H1 (cell line): Measurements from ENCODE around the gene DCBLD1.

Experiments used
- CBX8 ChIP-seq: fragments of 300-800, 300-1000 bp; sonication (generic); IDR thresholded peaks from 2 replicates; pipeline ENCODE4 v1.7.1; 2016; ENCODE audit warnings: low read depth, low read length, borderline replicate concordance
- CTBP2 ChIP-seq: IDR thresholded peaks from 2 replicates; pipeline ENCODE4 v1.7.0; 2011; ENCODE audit warnings: borderline replicate concordance, mild to moderate bottlenecking, moderate library complexity, mixed read lengths, low read length; ENCODE audit not compliant: insufficient read depth, insufficient read length
- EP300 ChIP-seq, 2 experiments: IDR thresholded peaks; 1 replicate in 1 of 2; 2 replicates in 1 of 2; pipeline ENCODE4 v1.6.1; 2011 to 2012; ENCODE audit warnings: low read depth in 2 of 2, low read length in 2 of 2, mild to moderate bottlenecking in 2 of 2, borderline replicate concordance in 1 of 2, inconsistent platforms in 1 of 2, moderate library complexity in 1 of 2
- EZH2 ChIP-seq: fragments of 200-600 bp; sonication (generic); IDR thresholded peaks from 2 replicates; pipeline ENCODE4 v1.7.1; 2012; ENCODE audit warnings: low read depth, mild to moderate bottlenecking, moderate library complexity, low read length, inconsistent platforms; ENCODE audit not compliant: severe bottlenecking
- NRF1 ChIP-seq: IDR thresholded peaks from 2 replicates; pipeline ENCODE4 v1.6.1; 2011; ENCODE audit warnings: mild to moderate bottlenecking, low read depth, low read length, improper control_type of control experiment
- POLR2A ChIP-seq, 2 experiments: IDR thresholded peaks; 1 replicate in 1 of 2; 2 replicates in 1 of 2; pipeline ENCODE4 v1.6.1; 2011; ENCODE audit warnings: low read depth in 2 of 2, low read length in 2 of 2, mild to moderate bottlenecking in 2 of 2; ENCODE audit errors: control extremely low read depth in 1 of 2
- RAD21 ChIP-seq, 2 experiments: IDR thresholded peaks in 1 of 2; conservative IDR thresholded peaks in 1 of 2; 2 replicates each; pipeline ENCODE4 v1.6.1; 2011; ENCODE audit warnings: low read depth in 2 of 2, low read length in 2 of 2, improper control_type of control experiment in 1 of 2, inconsistent platforms in 1 of 2, mild to moderate bottlenecking in 1 of 2, moderate library complexity in 1 of 2
- SP1 ChIP-seq: IDR thresholded peaks from 2 replicates; pipeline ENCODE4 v1.6.1; 2011; ENCODE audit warnings: low read depth, low read length
- ZNF274 ChIP-seq: IDR thresholded peaks from 2 replicates; pipeline ENCODE4 v1.7.0; 2012; ENCODE audit warnings: low read length, borderline replicate concordance; ENCODE audit errors: extremely low read depth
- TF ChIP-seq, protein P1 (sequence below), 3 experiments: IDR thresholded peaks; 1 replicate in 2 of 3; 2 replicates in 1 of 3; pipeline versions ENCODE4 v1.5.1 to v1.6.1; 2011; ENCODE audit warnings: low read length in 3 of 3, mild to moderate bottlenecking in 3 of 3, inconsistent platforms in 2 of 3, low read depth in 1 of 3, moderate library complexity in 1 of 3; ENCODE audit not compliant: insufficient read depth in 1 of 3; ENCODE audit errors: control extremely low read depth in 1 of 3
- TF ChIP-seq, protein P2 (sequence below): IDR thresholded peaks from 2 replicates; pipeline ENCODE4 v1.6.1; 2011; ENCODE audit warnings: low read length, improper control_type of control experiment

DNA sequence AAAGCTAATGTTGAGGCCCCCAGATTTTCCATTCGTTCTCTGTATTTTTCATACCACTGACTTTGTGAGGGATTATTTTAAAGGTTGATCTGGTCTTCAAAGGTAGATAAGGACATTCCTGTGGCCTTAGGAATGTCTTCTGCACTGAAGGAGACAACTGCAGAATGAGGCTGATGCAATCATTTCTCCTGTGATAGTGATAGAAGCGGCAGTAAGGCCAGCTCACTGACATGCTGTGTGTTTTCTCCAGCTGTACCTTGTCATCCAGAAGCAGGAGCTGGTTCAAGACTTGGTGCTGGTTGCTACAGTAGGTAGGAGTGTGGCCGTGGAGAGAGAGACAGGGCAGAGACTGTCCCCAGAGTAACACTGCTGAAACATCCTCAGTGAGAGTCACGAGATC lies 53.8 kb downstream of the DCBLD1 start:
- TF ChIP-seq EZH2: no peak
- no peak for TF ChIP-seq EP300 (IDR thresholded peaks at IDR 0.05; ENCODE audit: borderline replicate concordance in 1 of 2, low read depth in 2 of 2, low read length in 2 of 2)
- no peak for TF ChIP-seq ZNF274
- no peak for TF ChIP-seq RAD21 (IDR thresholded peaks at IDR 0.05 in 1 of 2, conservative IDR thresholded peaks at IDR 0.05 in 1 of 2; ENCODE audit: low read depth in 2 of 2, low read length in 2 of 2)
- TF ChIP-seq, protein P1, sequence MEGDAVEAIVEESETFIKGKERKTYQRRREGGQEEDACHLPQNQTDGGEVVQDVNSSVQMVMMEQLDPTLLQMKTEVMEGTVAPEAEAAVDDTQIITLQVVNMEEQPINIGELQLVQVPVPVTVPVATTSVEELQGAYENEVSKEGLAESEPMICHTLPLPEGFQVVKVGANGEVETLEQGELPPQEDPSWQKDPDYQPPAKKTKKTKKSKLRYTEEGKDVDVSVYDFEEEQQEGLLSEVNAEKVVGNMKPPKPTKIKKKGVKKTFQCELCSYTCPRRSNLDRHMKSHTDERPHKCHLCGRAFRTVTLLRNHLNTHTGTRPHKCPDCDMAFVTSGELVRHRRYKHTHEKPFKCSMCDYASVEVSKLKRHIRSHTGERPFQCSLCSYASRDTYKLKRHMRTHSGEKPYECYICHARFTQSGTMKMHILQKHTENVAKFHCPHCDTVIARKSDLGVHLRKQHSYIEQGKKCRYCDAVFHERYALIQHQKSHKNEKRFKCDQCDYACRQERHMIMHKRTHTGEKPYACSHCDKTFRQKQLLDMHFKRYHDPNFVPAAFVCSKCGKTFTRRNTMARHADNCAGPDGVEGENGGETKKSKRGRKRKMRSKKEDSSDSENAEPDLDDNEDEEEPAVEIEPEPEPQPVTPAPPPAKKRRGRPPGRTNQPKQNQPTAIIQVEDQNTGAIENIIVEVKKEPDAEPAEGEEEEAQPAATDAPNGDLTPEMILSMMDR (IDR thresholded peaks at IDR 0.05; ENCODE audit: control extremely low read depth in 1 of 3, insufficient read depth in 1 of 3, low read depth in 1 of 3, low read length in 3 of 3): no peak
- TF ChIP-seq CTBP2: no peak
- TF ChIP-seq, protein P2, sequence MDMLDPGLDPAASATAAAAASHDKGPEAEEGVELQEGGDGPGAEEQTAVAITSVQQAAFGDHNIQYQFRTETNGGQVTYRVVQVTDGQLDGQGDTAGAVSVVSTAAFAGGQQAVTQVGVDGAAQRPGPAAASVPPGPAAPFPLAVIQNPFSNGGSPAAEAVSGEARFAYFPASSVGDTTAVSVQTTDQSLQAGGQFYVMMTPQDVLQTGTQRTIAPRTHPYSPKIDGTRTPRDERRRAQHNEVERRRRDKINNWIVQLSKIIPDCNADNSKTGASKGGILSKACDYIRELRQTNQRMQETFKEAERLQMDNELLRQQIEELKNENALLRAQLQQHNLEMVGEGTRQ: no peak
- no peak for TF ChIP-seq CBX8
- no peak for TF ChIP-seq POLR2A (IDR thresholded peaks at IDR 0.05; ENCODE audit: control extremely low read depth in 1 of 2, low read depth in 2 of 2, low read length in 2 of 2)
- no peak for TF ChIP-seq SP1
- no peak for TF ChIP-seq NRF1
